ENCODE measurements around the gene ACBD6. TPM values are rescaled to one million over a fixed set of nuclear protein-coding genes. Genes with fewer than 3 reads are reported as not detected.

ACBD6 gene
- total RNA-seq, 2 donors from 2014 or later: 44.0 to 53.5 TPM

DNA sequence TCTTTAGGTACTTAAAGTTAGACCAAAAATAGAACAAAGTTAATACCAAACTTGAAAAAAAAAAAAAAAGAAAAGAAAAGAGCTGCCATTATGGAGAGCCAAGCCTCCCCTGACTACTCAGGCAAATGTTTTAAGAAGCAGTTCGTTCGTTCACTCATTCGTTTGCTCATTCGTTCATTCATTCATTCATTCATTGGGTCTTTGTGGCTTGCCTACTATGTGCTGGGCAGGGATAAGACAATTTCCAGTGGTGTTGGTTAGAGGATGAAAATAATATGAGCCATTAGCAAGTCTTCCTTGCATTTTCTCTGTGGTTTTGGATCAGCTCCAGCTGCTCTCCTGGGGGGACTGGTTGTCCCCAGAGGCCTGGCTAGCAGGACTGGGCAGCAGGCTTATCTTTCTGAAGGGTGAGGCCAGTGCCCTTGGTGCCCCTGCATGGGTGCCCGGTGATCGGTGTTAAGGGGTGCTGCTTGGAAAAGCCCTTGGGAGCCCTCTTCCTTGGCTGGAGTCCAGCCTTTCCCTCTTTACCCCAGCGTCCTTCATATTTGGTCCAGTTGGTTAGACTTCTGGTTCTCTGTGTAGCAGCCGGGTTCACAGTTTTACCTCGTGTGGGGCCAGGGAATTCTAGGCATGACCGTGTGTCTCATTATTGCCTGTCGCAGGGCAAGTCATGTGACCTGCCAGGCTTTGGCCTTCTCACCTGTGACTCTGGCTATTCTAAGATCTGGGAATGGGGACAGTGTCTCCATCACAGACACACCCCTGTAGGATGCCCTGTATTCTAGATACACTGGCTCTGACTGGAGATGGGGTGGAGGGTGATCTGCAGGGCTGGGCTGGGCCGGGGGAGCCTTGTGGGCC is 239.5 kb downstream of the ACBD6 start:
- DNase-seq (ENCODE audit: low spot score) (no peak), ATAC-seq (ENCODE audit: insufficient number of reproducible peaks, low FRiP score, low read depth) (no peak)
- Histone ChIP-seq H3K27me3 (replicated peaks; ENCODE audit: insufficient read depth) (no peaks in the 10 kb centered on the region), H3K36me3 (no peaks in the 10 kb centered on the region), H3K4me1 (ENCODE audit: control insufficient read depth in 1 of 2, low read depth in 2 of 2) (peaks cover 0 to 9% of the 10 kb centered on the region in 2 donors), H3K27ac (no peak overlapping the region), H3K9me3 (no peaks in the 10 kb centered on the region), H3K4me3 (no peak overlapping the region)
- TF ChIP-seq, protein P1, sequence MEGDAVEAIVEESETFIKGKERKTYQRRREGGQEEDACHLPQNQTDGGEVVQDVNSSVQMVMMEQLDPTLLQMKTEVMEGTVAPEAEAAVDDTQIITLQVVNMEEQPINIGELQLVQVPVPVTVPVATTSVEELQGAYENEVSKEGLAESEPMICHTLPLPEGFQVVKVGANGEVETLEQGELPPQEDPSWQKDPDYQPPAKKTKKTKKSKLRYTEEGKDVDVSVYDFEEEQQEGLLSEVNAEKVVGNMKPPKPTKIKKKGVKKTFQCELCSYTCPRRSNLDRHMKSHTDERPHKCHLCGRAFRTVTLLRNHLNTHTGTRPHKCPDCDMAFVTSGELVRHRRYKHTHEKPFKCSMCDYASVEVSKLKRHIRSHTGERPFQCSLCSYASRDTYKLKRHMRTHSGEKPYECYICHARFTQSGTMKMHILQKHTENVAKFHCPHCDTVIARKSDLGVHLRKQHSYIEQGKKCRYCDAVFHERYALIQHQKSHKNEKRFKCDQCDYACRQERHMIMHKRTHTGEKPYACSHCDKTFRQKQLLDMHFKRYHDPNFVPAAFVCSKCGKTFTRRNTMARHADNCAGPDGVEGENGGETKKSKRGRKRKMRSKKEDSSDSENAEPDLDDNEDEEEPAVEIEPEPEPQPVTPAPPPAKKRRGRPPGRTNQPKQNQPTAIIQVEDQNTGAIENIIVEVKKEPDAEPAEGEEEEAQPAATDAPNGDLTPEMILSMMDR (IDR thresholded peaks at IDR 0.05): no peak

DNA sequence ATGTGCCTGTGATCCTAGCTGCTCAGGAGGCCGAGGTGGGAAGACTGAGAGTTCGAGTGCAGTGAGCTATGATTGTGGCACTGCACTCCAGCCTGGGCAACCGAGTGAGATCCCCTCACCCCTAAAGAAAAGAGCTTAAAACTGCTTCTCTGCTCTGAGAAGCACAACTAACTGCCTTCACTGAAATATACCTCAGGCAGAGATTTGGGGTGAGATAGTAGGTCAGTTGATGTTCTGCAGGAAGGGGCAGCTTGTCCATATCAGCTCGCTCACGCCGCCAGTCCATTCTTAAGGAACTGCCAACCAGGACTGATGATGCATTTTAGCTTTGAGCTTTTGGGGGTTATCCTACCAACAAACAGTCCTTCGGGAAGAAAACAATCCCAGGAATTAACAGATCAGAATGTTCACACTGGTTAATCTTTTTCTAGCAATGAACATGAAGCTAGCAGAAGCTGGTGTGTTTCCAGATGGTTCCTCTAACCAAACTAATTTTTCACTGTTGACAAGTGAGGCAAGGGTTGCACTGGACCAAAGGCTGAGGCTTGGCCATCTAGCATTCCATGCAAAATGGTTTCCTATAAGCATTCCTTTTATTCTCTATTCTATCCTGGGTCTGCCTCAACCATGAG is 240.7 kb downstream of the ACBD6 start:
- Histone ChIP-seq H3K4me1 (ENCODE audit: control insufficient read depth in 1 of 2, low read depth in 2 of 2) (peaks cover 0 to 9% of the 10 kb centered on the region in 2 donors), H3K27ac (no peak overlapping the region), H3K9me3 (no peaks in the 10 kb centered on the region), H3K4me3 (no peak overlapping the region), H3K36me3 (no peaks in the 10 kb centered on the region), H3K27me3 (replicated peaks; ENCODE audit: insufficient read depth) (no peaks in the 10 kb centered on the region)
- no peak for ATAC-seq (ENCODE audit: insufficient number of reproducible peaks, low FRiP score, low read depth)
- TF ChIP-seq, protein P1 (IDR thresholded peaks at IDR 0.05): no peak
- DNase-seq (ENCODE audit: low spot score): no peak

DNA sequence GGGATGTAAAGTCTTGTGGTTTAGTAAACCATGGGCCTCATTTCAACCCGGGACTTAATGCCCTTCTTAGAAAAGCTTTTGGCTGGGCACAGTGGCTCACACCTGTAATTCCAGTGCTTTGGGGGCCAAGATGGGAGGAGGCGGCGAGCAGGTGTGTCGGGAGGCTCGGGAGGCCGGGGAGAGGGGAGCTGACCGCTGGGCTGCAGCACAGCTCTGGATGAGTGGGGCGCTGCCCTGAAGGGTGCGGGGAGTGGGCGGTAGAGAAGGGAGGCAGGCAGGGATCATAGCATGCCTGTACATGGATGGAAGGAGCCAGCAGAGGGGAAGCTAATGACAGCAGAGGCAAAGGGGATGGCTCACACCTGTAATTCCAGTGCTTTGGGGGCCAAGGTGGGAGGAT is 241.3 kb downstream of the ACBD6 start:
- DNase-seq (ENCODE audit: low spot score) (no peak), ATAC-seq (ENCODE audit: insufficient number of reproducible peaks, low FRiP score, low read depth) (no peak)
- Histone ChIP-seq H3K9me3 (no peaks in the 10 kb centered on the region), H3K27me3 (replicated peaks; ENCODE audit: insufficient read depth) (no peaks in the 10 kb centered on the region), H3K4me1 (ENCODE audit: control insufficient read depth in 1 of 2, low read depth in 2 of 2) (peaks cover 0 to 9% of the 10 kb centered on the region in 2 donors), H3K36me3 (no peaks in the 10 kb centered on the region), H3K4me3 (no peak overlapping the region), H3K27ac (no peak overlapping the region)
- TF ChIP-seq, protein P1 (IDR thresholded peaks at IDR 0.05): no peak

DNA sequence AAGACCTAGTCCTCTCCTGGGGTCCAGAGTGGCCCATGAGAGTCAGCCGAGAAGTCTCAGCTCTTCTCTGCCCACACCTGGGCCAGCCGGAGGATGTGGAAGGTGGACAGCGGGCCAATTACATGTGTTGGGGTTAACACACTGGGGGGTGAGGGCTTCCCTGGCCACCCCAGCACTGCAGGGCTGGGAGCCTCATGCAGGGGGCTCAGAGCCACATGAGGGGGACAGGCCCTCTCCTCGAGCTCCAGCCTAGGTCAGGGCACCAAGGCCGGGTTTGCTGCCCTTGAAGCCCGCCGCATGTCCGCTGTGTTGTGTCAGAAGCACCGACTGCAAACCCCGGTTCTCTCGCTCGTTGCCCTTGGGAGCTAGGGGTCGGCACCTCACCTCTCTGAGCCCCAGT is 241.8 kb downstream of the ACBD6 start:
- Histone ChIP-seq H3K36me3 (no peaks in the 10 kb centered on the region), H3K4me1 (ENCODE audit: control insufficient read depth in 1 of 2, low read depth in 2 of 2) (peaks cover 0 to 9% of the 10 kb centered on the region in 2 donors), H3K27ac (no peak overlapping the region), H3K27me3 (replicated peaks; ENCODE audit: insufficient read depth) (no peaks in the 10 kb centered on the region), H3K9me3 (no peaks in the 10 kb centered on the region), H3K4me3 (no peak overlapping the region)
- TF ChIP-seq, protein P1 (IDR thresholded peaks at IDR 0.05): no peak
- DNase-seq (ENCODE audit: low spot score) (no peak), ATAC-seq (ENCODE audit: insufficient number of reproducible peaks, low FRiP score, low read depth) (no peak)
